HG02885 (cell line): ENCODE measurements around the gene SLC35A4.
"Not testable (repeated sequence)": the region's sequence is repeated elsewhere in the genome, so short reads cannot be mapped to it uniquely, and the experiment has no call there.

Experiments
- ATAC-seq: cut with Tn5 transposase; IDR thresholded peaks from one replicate; pipeline ENCODE4 v1.9.1; 2021; ENCODE audit warnings: mild to moderate bottlenecking; ENCODE audit not compliant: unreplicated experiment, poor library complexity

The SLC35A4 gene

DNA sequence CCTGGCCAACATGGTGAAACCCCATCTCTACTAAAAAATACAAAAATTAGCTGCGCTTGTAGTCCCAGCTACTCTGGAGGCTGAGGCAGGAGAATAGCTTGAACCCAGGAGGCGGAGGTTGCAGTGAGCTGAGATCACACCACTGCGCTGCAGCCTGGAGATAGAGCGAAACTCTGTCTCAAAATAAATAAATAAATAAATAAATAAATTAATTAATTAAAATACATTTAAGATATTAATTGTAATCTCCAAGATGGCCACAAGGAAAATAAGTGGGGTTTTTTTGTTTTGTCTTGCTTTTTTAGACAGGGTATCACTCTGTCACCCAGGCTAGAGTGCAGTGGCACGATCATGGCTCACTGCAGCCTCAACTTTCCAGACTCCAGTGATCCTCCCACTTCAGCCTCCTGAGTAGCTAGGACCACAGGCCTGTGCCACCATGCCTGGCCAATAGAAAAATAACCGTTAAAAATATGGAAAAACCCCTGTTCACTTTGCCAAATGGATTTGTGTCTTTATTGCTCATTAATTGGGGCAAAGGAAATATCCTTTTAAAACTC lies 14.6 kb downstream of the SLC35A4 start:
- not testable (repeated sequence) for ATAC-seq

DNA sequence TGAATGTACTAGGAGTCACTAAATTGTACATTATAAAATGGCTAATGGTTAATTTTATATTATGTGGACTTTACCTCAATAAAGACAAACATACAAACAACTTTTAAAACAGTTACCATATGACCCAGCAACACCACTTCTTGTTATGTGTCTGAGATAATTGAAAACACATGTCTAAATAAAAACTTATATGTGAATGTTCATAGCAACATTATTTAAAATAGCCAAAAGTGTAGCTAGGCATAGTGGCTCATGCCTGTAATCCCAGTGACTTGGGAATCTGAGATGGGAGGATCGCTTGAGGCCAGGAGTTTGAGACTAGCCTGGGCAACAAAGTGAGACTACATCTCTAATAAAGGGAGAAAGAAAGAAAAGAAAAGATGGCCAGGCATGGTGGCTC lies 22.9 kb downstream of the SLC35A4 start:
- no peak for ATAC-seq

DNA sequence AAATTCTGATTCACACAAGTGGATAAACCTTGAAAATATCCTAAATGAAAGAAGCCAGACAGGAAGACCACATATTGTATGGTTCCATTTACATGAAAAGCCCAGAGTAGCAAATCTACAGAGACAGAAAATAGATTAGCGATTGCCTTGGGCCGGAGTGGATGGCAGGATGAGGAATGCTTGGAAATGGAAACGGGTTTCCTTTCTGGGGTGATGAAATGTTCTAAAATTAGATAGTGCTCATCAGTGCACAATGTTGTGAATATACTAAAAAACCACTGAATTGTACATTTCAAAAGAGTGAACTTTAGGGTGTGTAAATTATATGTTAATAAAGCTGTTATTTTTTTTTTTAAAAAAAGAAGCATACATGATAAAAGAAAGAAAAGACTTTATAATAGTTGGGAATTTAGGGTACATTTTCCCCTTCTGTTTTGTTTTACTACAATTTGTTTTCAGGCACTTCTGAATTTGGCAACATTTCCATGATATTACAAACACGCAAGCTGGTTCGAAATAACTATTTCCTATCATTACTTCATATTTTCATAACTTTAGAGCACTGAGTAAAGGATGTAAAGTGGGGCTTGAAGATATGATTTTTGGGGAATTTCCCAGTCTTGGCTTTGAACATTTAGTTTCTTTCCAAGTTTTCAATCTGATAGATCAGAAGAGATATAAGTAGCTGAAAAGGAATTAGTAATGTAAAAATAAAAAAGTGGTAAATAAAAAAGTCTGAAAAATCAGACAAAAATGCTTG lies 23.9 kb downstream of the SLC35A4 start:
- ATAC-seq, result no peak

DNA sequence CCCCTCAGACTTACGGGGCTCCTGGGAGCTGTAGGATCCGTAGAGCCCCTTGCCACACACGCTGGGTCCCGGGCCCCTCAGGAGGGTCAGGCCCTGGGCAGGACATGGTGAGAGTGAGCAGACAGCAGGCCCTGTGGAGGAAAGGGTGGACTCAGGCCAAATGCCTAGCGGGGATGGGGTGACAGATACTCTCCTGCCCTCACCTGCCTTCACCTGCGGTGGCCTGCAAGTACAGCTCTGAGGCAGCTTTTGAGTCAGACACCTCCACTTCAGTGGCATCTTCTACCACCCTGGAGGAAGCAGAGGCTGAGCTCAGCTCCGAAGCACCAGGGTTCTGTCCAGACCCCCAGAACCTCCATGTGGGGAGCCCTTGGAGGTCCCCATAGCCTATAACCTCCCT lies 26.2 kb downstream of the SLC35A4 start:
- ATAC-seq, result no peak

DNA sequence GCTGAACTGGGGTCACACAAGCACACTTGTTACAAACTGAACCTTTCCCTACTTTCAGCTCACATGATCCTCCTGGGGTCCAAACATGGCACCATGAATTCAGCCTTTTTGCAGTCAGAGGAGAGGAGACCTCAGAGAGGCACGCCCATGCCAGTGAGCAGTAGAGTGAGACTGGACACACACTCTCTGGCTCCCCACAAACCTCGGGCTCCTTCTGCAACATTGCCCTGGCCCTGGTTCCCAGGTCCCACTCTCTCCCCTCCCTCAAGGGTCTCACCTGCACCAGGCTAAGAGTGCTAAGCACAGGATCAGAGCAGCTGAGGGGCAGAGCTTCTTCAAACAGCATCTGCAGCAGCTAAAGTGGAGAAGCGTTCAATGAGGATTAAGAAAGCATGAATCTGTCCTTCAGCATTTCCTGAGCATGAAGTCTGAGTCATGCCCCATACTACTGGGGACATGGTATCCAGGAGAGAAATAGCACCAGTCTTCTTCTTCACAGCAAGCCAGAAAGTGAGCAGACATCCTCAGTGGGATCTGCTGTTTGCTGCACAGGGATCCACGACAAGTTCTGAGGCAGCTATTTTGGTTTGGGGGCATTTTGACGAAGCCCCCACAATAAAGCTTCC lies 27.2 kb downstream of the SLC35A4 start:
- ATAC-seq, result no peak

DNA sequence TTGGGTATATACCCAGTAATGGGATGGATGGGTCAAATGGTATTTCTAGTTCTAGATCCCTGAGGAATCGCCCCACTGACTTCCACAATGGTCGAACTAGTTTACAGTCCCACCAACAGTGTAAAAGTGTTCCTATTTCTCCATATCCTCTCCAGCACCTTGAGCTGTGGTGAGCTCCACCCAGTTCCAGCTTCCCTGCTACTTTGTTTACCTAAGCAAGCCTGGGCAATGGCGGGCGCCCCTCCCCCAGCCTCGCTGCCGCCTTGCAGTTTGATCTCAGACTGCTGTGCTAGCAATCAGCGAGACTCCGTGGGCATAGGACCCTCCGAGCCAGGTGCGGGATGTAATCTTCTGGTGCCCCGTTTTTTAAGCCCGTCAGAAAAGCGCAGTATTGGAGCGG lies 28.4 kb downstream of the SLC35A4 start:
- ATAC-seq, result not testable (repeated sequence)

DNA sequence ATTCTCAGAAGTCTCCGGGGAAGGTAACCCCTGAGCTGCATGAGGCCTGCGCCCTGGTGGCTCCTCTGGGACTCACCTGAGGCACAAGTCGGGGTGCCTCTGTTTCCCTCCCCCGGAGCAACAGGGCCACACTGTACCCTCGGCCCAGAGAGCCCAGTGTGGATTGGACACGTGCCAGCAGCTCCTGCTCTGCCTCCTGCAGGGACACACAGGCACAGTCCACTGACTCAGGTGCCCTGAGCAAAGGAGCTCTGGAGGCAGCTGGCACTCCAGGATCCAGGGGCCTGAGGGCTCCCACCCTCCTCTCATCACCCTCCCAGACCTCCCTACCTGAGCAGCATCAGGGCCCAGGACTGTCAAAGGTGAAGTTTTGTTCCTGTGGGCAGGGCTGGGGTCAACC lies 29.5 kb downstream of the SLC35A4 start:
- ATAC-seq, result no peak

DNA sequence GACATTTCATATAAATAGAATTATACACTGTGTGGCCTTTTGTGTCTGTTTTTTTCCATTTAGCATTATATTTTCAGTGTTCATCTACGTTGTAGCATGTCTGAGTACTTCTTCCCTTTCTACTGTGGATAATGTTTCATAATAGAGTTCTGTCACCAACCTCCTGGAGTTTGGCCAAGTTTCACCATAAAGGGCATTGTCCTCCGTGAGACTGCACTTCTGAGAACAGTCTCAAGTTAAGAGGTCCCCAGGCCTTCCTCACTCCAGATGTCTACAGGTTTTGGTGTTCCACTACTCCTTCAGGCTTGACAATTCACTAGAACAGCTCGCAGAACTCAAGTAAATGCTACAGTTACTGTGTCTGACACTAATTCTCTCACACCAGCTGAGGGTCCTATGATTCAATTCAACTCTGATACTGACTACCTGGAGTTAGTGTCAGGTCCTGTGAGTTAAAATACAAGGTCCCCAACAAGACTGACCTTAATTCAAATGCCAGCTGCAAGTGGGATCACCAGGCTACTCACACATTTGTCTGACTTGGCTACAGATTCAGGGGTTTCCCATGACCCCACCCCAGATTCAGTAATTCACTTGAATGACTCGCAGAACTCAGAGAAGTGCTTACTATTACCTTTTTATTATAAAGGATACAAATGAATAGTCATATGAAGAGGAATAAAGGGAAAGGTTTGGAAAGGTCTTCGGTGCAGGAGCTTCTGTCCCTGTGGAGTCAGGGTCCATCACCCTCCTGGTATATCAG lies 31.1 kb downstream of the SLC35A4 start:
- no peak for ATAC-seq

DNA sequence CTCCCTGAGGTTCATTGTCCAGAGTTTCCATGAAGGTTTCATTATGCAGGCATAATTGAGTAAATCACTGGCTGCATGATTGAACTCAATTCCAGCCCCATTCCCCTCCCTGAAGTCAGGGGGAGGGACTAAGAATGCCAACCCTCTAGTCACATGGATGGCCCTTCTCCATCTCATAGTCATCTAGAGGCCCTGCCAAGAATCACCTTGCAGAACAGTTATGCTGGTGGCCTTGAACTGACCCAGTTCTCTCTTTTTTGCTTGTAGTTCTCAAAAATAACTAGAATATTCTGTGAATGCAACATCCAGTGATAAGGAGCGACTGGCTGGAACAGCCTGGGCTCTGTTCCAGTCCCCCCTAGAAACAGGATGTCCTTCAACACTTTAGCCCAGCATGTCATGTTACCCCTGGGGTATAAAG lies 31.7 kb downstream of the SLC35A4 start:
- no peak for ATAC-seq

DNA sequence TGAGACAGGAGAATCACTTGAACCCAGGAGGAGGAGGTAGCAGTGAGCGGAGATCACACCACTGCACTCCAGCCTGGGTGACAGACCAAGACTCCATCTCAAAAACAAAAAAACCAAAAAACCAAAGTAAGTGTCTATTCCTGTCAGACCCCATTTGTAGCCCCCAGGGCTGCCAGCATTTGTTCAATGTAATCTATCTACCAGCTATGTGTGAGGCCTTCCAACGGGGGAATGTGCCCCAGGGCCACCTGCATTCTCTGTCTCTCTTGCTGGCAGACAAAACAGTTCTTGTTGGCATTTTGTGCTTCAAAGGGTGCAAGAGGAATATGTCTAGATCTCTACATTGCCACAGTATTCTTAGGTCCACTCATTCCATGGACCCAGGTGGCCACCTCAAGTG lies 34.2 kb downstream of the SLC35A4 start:
- ATAC-seq, result no peak

DNA sequence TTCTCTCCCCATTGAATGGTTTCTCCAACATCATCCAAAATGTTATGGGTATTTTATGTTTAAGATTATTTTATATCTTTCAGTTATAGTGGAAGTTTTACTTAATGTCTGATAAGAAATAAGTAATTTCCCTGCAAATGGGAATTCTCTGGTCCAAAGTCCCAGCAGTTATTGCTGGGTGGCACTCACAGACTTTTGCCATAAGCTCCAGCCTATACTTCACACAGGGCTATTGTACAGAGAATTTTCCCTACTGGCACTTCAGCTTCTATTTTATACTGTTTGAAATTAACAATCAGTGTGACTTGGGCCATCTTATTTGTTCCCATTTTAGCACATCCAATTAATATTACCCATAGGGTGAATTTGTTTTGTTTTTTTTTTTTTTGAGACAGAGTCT lies 35.5 kb downstream of the SLC35A4 start:
- no peak for ATAC-seq

DNA sequence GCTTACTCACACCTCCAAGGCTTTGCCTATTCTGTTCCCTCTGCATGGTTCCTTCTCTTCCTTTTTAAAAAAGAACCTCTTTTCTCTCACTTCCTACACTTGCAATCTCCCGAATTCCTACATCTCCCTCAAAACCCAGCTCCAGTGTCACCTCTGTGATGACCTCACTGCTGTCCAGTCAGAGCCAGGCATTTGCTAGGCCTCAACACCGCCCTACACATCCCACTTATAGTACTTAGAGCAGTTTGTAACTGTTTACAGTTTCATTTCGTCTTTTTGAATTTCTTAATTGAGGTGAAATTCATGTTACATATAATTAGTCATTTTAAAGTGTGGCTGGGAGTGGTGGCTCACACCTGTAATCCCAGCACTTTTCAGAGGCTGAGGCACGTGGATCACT lies 37.5 kb downstream of the SLC35A4 start:
- no peak for ATAC-seq

DNA sequence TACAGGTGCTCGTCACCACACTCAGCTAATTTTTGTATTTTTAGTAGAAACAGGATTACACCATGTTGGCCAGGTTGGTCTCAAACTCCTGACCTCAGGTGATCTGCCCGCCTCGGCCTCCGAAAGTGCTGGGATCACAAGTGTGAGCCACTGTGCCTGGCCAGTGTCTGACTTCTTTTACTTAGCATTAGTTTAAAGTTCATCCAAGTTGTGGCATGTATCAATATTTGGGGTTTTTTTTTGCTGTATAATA lies 38.7 kb downstream of the SLC35A4 start:
- ATAC-seq, result not testable (repeated sequence)

DNA sequence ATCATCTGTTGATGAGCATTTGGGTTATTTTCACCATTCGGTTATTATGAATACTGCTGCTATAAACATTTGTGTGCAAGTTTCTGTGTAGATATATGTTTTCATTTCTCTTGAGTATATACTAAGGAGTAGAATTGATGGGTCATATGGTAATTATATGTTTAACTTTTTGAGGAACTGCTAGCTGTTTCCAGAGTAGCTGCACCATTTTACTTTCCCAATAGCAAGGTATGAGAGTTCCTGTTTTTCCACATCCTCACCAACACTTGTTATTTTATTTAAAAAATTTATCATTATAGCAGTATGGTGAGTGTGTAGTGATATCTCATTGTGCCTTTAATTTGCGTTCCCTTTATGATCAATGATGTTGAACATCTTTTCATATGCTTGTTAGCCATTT lies 39.1 kb downstream of the SLC35A4 start:
- no peak for ATAC-seq

DNA sequence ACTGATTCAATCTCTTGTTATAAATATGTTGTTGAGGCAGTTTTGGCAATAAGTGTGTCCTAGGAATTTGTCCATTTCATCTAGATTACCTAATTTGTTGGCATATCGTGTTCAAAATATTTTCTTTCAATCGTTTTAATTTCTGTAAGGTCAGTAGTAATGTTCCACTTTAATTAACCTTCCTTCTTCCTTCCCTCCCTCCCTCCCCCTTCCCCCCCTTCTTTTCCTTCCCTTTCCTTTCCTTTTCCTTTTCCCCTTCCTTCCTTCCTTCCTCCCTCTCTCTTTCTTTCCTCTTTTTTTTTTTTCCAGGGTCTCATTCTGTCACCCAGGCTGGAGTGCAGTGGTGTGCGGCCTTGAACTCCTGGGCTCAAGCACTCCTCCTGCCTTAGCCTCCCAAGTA lies 41.3 kb downstream of the SLC35A4 start:
- no peak for ATAC-seq

DNA sequence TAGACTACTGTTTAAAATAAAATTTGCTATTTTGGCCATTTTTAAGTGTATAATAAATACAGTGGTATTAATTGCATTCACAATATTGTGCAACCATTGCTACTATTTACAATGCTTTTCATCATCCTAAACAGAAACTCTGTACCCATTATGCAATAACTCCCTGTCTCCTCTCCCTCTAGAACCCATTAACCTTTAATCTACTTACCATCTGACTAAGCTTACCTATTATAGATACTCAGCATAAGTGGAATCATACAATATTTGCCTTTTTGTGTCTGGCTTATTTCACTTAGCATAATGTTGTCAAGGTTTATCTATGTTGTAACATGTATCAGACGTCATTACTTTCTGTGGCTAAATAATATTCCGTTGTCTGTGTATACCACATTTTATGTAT lies 42.4 kb downstream of the SLC35A4 start:
- no peak for ATAC-seq

DNA sequence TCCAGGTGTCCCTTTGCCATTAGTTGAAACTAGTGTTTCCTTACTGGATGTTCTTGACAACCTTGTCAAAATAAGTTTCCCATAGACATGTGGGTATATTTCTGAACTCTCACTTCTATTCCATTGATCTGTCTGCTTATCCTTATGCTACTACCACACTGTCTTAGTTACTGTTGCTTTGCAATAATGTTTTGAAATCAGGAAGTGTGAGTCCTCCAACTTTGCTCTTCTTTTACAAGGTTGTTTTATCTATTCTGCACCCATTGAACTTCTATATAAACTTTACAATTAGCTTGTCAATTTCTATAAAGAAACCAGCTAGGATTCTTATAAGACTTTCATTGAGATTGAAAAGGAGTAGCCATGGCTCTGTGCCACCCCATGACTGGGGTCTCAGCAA lies 44.1 kb downstream of the SLC35A4 start:
- no peak for ATAC-seq

DNA sequence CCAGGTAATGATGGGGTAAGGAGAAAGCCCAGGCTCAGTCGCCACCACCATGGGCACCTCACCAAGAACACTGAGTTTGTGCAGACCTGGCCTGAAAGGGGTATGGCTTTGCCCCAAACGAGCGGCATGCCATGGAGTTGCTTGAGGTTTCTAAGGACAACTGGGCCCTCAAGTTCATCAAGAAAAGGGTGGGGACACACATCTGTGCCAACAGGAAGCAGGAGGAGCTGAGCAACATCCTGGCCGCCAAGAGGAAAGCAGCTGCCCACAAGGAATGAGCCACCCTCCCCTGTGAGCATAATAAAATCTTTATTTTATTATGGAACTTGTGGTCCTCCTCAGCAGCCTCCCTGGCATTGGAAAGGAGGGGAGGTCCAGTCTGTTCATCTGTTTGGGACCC lies 44.5 kb downstream of the SLC35A4 start:
- no peak for ATAC-seq

DNA sequence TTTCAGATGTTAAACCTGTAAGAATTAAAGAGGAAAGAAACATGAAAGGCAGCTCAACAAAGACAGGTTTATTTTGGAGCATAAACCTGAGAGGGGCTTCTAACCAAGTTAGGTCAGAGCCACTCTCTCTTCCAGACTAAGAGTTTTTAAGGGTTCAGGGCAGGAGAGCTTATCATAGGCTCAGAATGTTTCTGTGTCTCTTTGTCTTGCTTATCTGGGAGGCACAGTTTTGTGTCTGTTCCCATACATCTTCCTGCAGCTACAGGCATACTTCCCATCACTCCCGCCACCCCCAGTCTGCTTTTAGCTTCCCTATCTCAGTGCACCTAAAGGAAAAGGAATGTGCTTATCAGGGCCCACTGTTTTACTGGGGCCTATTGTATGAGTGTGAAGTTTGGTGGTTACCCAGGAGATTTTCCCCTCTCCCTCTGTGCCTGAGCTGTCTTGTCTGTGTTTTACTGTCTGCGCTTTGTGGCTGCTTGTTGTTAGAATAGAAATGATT lies 46.4 kb downstream of the SLC35A4 start:
- no peak for ATAC-seq
